ENCODE results near the gene TPBGL. TPM values are rescaled to one million over a fixed set of nuclear protein-coding genes. Genes with fewer than 3 reads are reported as not detected.

Gene TPBGL
- polyA plus RNA-seq, 1 of the 3 experiments (the other 2 are of a cell fraction): 0.03 TPM

DNA sequence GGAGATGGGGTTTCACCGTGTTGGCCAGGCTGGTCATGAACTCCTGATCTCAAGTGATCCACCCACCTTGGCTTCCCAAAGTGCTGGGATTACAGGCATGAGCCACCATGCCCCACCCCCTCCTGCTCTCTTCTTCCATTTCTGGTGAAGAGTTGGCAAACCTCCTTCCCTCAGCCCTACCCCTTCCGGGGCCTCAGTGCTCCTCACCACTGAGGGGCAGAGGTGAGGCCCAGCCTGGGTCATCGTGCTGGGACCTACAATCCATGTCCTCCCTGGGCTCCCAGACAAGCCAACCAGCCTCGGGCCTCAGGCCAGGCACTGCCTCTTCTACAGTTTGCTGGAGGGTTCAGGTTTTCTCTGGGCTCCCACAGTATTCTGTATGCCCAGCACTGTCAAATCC, 14.8 kb upstream of the TPBGL start:
- TF ChIP-seq ELF1 (IDR thresholded peaks at IDR 0.05): no peak
- TF ChIP-seq RAD21 (IDR thresholded peaks at IDR 0.05; ENCODE audit: low read length): no peak
- TF ChIP-seq GATA2 (CRISPR knock-in tag; IDR thresholded peaks at IDR 0.05): no peak
- no peak for TF ChIP-seq FOXJ3 (CRISPR knock-in tag; IDR thresholded peaks at IDR 0.05)
- TF ChIP-seq, protein P1, sequence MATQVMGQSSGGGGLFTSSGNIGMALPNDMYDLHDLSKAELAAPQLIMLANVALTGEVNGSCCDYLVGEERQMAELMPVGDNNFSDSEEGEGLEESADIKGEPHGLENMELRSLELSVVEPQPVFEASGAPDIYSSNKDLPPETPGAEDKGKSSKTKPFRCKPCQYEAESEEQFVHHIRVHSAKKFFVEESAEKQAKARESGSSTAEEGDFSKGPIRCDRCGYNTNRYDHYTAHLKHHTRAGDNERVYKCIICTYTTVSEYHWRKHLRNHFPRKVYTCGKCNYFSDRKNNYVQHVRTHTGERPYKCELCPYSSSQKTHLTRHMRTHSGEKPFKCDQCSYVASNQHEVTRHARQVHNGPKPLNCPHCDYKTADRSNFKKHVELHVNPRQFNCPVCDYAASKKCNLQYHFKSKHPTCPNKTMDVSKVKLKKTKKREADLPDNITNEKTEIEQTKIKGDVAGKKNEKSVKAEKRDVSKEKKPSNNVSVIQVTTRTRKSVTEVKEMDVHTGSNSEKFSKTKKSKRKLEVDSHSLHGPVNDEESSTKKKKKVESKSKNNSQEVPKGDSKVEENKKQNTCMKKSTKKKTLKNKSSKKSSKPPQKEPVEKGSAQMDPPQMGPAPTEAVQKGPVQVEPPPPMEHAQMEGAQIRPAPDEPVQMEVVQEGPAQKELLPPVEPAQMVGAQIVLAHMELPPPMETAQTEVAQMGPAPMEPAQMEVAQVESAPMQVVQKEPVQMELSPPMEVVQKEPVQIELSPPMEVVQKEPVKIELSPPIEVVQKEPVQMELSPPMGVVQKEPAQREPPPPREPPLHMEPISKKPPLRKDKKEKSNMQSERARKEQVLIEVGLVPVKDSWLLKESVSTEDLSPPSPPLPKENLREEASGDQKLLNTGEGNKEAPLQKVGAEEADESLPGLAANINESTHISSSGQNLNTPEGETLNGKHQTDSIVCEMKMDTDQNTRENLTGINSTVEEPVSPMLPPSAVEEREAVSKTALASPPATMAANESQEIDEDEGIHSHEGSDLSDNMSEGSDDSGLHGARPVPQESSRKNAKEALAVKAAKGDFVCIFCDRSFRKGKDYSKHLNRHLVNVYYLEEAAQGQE (IDR thresholded peaks at IDR 0.05; ENCODE audit: low read depth, low read length): no peak
- TF ChIP-seq, protein P2, sequence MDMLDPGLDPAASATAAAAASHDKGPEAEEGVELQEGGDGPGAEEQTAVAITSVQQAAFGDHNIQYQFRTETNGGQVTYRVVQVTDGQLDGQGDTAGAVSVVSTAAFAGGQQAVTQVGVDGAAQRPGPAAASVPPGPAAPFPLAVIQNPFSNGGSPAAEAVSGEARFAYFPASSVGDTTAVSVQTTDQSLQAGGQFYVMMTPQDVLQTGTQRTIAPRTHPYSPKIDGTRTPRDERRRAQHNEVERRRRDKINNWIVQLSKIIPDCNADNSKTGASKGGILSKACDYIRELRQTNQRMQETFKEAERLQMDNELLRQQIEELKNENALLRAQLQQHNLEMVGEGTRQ (IDR thresholded peaks at IDR 0.05; ENCODE audit: borderline replicate concordance, low read depth, low read length): no peak
- no peak for TF ChIP-seq SMC3 (IDR thresholded peaks at IDR 0.05; ENCODE audit: low read depth, low read length)
- TF ChIP-seq RFX5 (IDR thresholded peaks at IDR 0.05; ENCODE audit: low read length): no peak
- Histone ChIP-seq H3K4me1 (ENCODE audit: control insufficient read depth in 1 of 2, insufficient read depth in 2 of 2, low read depth in 1 of 2, low read length in 1 of 2) (no peaks in the 10 kb centered on the region; a peak in 1 of 4 replicates), H4K20me1 (ENCODE audit: insufficient read depth) (no peaks in the 10 kb centered on the region), H2AFZ (ENCODE audit: low read depth) (no peak overlapping the region), H3K79me2 (ENCODE audit: insufficient read depth) (no peaks in the 10 kb centered on the region), H3K27ac (ENCODE audit: low read depth in 2 of 2, low read length in 1 of 2) (no peak overlapping the region), H3K9me2 (no peaks in the 10 kb centered on the region), H3K4me3 (ENCODE audit: low read depth in 2 of 2, low read length in 1 of 2) (no peak overlapping the region), H3F3A (replicated peaks; ENCODE audit: insufficient read depth) (no peaks in the 10 kb centered on the region), H3K27me3 (ENCODE audit: insufficient read depth) (0 out of 2 replicates have a peak, but pooled peaks cover 5% of the 10 kb centered on the region), H3K36me3 (replicated peaks in 1 of 2; ENCODE audit: control insufficient read depth in 1 of 2, insufficient read depth in 2 of 2, low read length in 1 of 2) (no peaks in the 10 kb centered on the region), H3K9me3 (no peaks in the 10 kb centered on the region), H3K4me2 (no peak overlapping the region), H3K9ac (no peak overlapping the region)
- 23% methylated on average over 3 of the region's 4 CpGs for WGBS (ENCODE audit: low lambda C conversion rate)
- POLR2A ChIA-PET: interaction anchor here (1.4 kb wide), 1 partner anchor 10 kb away, joined by 4 read pairs; no protein-coding TSS in a partner anchor
- CTCF ChIA-PET: interaction anchor here (0.9 to 11.1 kb wide), 9 partner anchors 9 to 203 kb away, joined by 3 to 117 read pairs (median 12); partner anchors contain the start of gene TPBGL
- no peak for DNase-seq

DNA sequence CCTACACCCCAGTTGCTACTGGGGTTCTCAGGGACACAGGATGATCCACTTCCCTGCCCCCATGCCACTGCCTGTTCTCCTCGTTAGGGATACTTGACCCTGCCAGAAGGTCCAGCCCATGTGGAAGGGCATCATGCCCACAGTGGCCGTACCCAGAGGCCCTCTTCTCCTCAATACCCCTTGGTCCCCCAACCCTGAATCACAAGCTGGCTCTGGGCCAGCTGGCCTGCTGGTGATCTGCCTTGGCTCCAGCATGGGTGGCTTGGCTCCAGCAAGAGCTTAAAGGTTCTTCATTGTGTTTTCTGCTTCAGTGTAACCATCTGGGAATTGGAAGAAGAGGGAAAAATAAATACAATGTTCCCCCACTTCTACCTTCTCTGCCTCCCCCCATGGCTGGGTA, 11.1 kb upstream of the TPBGL start:
- no peaks in the 10 kb centered on the region for H3K36me3 ChIP-seq (replicated peaks in 1 of 2; ENCODE audit: control insufficient read depth in 1 of 2, insufficient read depth in 2 of 2, low read length in 1 of 2)
- no peak overlapping the region for H3K27ac ChIP-seq (ENCODE audit: low read depth in 2 of 2, low read length in 1 of 2)
- H3K4me1 ChIP-seq (ENCODE audit: control insufficient read depth in 1 of 2, insufficient read depth in 2 of 2, low read depth in 1 of 2, low read length in 1 of 2): peaks cover 0 to 2% of the 10 kb centered on the region in 2 experiments; a peak in 1 of 4 replicates
- DNase-seq: no peak
- no peaks in the 10 kb centered on the region for H3K27me3 ChIP-seq (ENCODE audit: insufficient read depth)
- ChIA-PET CTCF (interaction anchor here (0.9 to 11.1 kb wide), 4 partner anchors 10 to 87 kb away, joined by 3 to 117 read pairs (median 20); partner anchors contain the start of gene TPBGL), POLR2A (interaction anchor here (1.2 kb wide), 1 partner anchor 35 kb away, joined by 3 read pairs; no protein-coding TSS in a partner anchor)
- 11% methylated on average over 2 of the region's 2 CpGs for WGBS (ENCODE audit: low lambda C conversion rate)
- no peaks in the 10 kb centered on the region for H3K79me2 ChIP-seq (ENCODE audit: insufficient read depth)
- no peak overlapping the region for H2AFZ ChIP-seq (ENCODE audit: low read depth)
- H4K20me1 ChIP-seq (ENCODE audit: insufficient read depth): no peaks in the 10 kb centered on the region
- H3K4me2 ChIP-seq: no peak overlapping the region
- H3F3A ChIP-seq (replicated peaks; ENCODE audit: insufficient read depth): no peaks in the 10 kb centered on the region
- H3K9ac ChIP-seq: no peak overlapping the region
- no peaks in the 10 kb centered on the region for H3K9me3 ChIP-seq
- TF ChIP-seq, protein P3, sequence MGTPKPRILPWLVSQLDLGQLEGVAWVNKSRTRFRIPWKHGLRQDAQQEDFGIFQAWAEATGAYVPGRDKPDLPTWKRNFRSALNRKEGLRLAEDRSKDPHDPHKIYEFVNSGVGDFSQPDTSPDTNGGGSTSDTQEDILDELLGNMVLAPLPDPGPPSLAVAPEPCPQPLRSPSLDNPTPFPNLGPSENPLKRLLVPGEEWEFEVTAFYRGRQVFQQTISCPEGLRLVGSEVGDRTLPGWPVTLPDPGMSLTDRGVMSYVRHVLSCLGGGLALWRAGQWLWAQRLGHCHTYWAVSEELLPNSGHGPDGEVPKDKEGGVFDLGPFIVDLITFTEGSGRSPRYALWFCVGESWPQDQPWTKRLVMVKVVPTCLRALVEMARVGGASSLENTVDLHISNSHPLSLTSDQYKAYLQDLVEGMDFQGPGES (IDR thresholded peaks at IDR 0.05; ENCODE audit: low read depth, low read length): no peak
- TF ChIP-seq NFIC (IDR thresholded peaks at IDR 0.05; ENCODE audit: borderline replicate concordance): no peak
- H3K4me3 ChIP-seq (ENCODE audit: low read depth in 2 of 2, low read length in 1 of 2): no peak overlapping the region
- no peaks in the 10 kb centered on the region for H3K9me2 ChIP-seq
